ENCODE measurements around the gene RABIF. TPM values are rescaled to one million over a fixed set of nuclear protein-coding genes. Genes with fewer than 3 reads are reported as not detected.

RABIF gene

Small RNAs within 50 kb of the gene (small RNA-seq; reads per million reads assigned to genes)
- not detected for gene RF00019 (ENCODE audit: insufficient read depth)
